ENCODE results near the gene PPM1F. TPM values are rescaled to one million over a fixed set of nuclear protein-coding genes. Genes with fewer than 3 reads are reported as not detected.

The PPM1F gene
- total and polyA plus RNA-seq, 4 donors, result 1.8 to 15.5 (median 8.9) TPM

DNA sequence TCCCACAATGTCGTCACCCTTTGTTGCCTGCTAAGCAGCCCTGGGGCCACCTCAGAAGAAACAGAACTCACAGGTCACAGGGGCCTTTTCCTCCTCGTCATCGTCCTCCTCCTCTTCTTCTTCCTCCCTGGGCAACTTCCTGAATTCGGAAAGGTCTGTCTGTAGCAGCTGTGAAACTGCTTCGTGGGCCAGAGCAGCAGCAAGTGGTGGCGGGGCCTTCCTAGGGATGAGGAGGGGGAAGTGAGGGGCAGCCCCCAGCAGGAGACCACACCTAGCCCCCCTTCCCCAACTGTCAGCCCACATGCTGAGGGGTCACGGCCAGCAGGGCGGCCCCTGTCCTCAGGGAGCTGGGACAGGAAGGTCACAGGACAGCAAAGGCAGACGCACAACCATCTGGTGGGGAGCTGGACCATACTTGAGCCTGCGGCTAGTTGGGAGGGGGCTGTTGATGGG is 13.2 kb downstream of the PPM1F start:
- no peak for TF ChIP-seq EGR1 (IDR thresholded peaks at IDR 0.05; ENCODE audit: low read depth in 2 of 2)
- TF ChIP-seq NR2F2 (IDR thresholded peaks at IDR 0.05), result peak; percentile 63
- WGBS, result 72% methylated on average over 10 of the region's 10 CpGs
- peaks cover 9 to 50% (median 30%) of the 10 kb centered on the region in 4 donors for H3K4me1 ChIP-seq (ENCODE audit: control insufficient read depth in 4 of 4, insufficient read depth in 4 of 4, low read length in 3 of 4)
- no peak for DNase-seq (ENCODE audit: low spot score)
- H3K9me3 ChIP-seq (ENCODE audit: control insufficient read depth in 4 of 4, low read length in 3 of 4), result no peaks in the 10 kb centered on the region
- H3K27ac ChIP-seq (ENCODE audit: low read depth in 1 of 2, low read length in 2 of 2), result peak overlapping the region; percentile 80 to 91
- no peak overlapping the region for H3K4me3 ChIP-seq (ENCODE audit: low read depth in 1 of 3, low read length in 3 of 3)
- H3K27me3 ChIP-seq (ENCODE audit: control insufficient read depth in 4 of 4, insufficient read depth in 4 of 4, low read length in 3 of 4), result no peaks in the 10 kb centered on the region
- H3K9ac ChIP-seq (ENCODE audit: low read depth in 1 of 2, low read length in 2 of 2), result no peak overlapping the region
- peaks cover 0 to 2% (median 0%) of the 10 kb centered on the region in 4 donors for H3K36me3 ChIP-seq (ENCODE audit: control insufficient read depth in 4 of 4, insufficient read depth in 3 of 4, low read depth in 1 of 4, low read length in 3 of 4)

GRCh38 chr22:21938906-21939305 is 13.7 kb downstream of the PPM1F start:
- WGBS, result 44% methylated on average over 11 of the region's 11 CpGs
- peaks cover 9 to 44% (median 27%) of the 10 kb centered on the region in 4 donors for H3K4me1 ChIP-seq (ENCODE audit: control insufficient read depth in 4 of 4, insufficient read depth in 4 of 4, low read length in 3 of 4)
- peak overlapping the region; percentile 80 to 91 for H3K27ac ChIP-seq (ENCODE audit: low read depth in 1 of 2, low read length in 2 of 2)
- no peak overlapping the region for H3K9ac ChIP-seq (ENCODE audit: low read depth in 1 of 2, low read length in 2 of 2)
- TF ChIP-seq NR2F2 (IDR thresholded peaks at IDR 0.05) (no peak), RAD21 (IDR thresholded peaks at IDR 0.05) (no peak), JUND (IDR thresholded peaks at IDR 0.05) (no peak)
- H3K4me3 ChIP-seq (ENCODE audit: low read depth in 1 of 3, low read length in 3 of 3), result no peak overlapping the region
- no peak for DNase-seq (ENCODE audit: low spot score)
- H3K27me3 ChIP-seq (ENCODE audit: control insufficient read depth in 4 of 4, insufficient read depth in 4 of 4, low read length in 3 of 4), result no peaks in the 10 kb centered on the region
- peaks cover 0 to 2% (median 0%) of the 10 kb centered on the region in 4 donors for H3K36me3 ChIP-seq (ENCODE audit: control insufficient read depth in 4 of 4, insufficient read depth in 3 of 4, low read depth in 1 of 4, low read length in 3 of 4)
- H3K9me3 ChIP-seq (ENCODE audit: control insufficient read depth in 4 of 4, low read length in 3 of 4), result no peaks in the 10 kb centered on the region

- H3K4me3 ChIP-seq (ENCODE audit: low read depth in 1 of 3, low read length in 3 of 3), result peak overlapping the region; percentile 53 to 69 (median 68)
- H3K4me1 ChIP-seq (ENCODE audit: control insufficient read depth in 4 of 4, insufficient read depth in 4 of 4, low read length in 3 of 4), result peaks cover 5 to 38% (median 20%) of the 10 kb centered on the region in 4 donors
- H3K27me3 ChIP-seq (ENCODE audit: control insufficient read depth in 4 of 4, insufficient read depth in 4 of 4, low read length in 3 of 4), result no peaks in the 10 kb centered on the region
- H3K27ac ChIP-seq (ENCODE audit: low read depth in 1 of 2, low read length in 2 of 2), result peak overlapping the region; percentile 80 to 91
- peaks cover 0 to 4% (median 1%) of the 10 kb centered on the region in 4 donors for H3K36me3 ChIP-seq (ENCODE audit: control insufficient read depth in 4 of 4, insufficient read depth in 3 of 4, low read depth in 1 of 4, low read length in 3 of 4)
- TF ChIP-seq CTCF (IDR thresholded peaks at IDR 0.05; ENCODE audit: low read depth, low read length, missing input control) (peak; percentile 99), GABPA (IDR thresholded peaks at IDR 0.05 in 1 of 2, conservative IDR thresholded peaks at IDR 0.05 in 1 of 2) (peak in 1 of 2 donors; percentile 67), FOXA1 (IDR thresholded peaks at IDR 0.05) (no peak), TAF1 (conservative IDR thresholded peaks at IDR 0.05) (no peak), NR2F2 (IDR thresholded peaks at IDR 0.05) (peak; percentile 46), JUND (IDR thresholded peaks at IDR 0.05) (no peak), YY1 (IDR thresholded peaks at IDR 0.05) (peak; percentile 98), ZBTB33 (IDR thresholded peaks at IDR 0.05) (no peak), SP1 (IDR thresholded peaks at IDR 0.05) (peak; percentile 50), RXRA (IDR thresholded peaks at IDR 0.05) (peak in 1 of 2 donors; percentile 17), RAD21 (IDR thresholded peaks at IDR 0.05) (peak; percentile 75 to 85), EGR1 (IDR thresholded peaks at IDR 0.05; ENCODE audit: low read depth in 2 of 2) (peak; percentile 87 to 89), FOXA2 (IDR thresholded peaks at IDR 0.05) (no peak), HNF4A (conservative IDR thresholded peaks at IDR 0.05) (peak in 1 of 2 donors; percentile 4), HNF4G (IDR thresholded peaks at IDR 0.05) (no peak)
- TF ChIP-seq, protein P1, sequence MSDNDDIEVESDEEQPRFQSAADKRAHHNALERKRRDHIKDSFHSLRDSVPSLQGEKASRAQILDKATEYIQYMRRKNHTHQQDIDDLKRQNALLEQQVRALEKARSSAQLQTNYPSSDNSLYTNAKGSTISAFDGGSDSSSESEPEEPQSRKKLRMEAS (IDR thresholded peaks at IDR 0.05), result peak; percentile 87
- TF ChIP-seq, protein P2, sequence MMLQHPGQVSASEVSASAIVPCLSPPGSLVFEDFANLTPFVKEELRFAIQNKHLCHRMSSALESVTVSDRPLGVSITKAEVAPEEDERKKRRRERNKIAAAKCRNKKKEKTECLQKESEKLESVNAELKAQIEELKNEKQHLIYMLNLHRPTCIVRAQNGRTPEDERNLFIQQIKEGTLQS (IDR thresholded peaks at IDR 0.05), result no peak
- TF ChIP-seq, protein P3, sequence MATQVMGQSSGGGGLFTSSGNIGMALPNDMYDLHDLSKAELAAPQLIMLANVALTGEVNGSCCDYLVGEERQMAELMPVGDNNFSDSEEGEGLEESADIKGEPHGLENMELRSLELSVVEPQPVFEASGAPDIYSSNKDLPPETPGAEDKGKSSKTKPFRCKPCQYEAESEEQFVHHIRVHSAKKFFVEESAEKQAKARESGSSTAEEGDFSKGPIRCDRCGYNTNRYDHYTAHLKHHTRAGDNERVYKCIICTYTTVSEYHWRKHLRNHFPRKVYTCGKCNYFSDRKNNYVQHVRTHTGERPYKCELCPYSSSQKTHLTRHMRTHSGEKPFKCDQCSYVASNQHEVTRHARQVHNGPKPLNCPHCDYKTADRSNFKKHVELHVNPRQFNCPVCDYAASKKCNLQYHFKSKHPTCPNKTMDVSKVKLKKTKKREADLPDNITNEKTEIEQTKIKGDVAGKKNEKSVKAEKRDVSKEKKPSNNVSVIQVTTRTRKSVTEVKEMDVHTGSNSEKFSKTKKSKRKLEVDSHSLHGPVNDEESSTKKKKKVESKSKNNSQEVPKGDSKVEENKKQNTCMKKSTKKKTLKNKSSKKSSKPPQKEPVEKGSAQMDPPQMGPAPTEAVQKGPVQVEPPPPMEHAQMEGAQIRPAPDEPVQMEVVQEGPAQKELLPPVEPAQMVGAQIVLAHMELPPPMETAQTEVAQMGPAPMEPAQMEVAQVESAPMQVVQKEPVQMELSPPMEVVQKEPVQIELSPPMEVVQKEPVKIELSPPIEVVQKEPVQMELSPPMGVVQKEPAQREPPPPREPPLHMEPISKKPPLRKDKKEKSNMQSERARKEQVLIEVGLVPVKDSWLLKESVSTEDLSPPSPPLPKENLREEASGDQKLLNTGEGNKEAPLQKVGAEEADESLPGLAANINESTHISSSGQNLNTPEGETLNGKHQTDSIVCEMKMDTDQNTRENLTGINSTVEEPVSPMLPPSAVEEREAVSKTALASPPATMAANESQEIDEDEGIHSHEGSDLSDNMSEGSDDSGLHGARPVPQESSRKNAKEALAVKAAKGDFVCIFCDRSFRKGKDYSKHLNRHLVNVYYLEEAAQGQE (IDR thresholded peaks at IDR 0.05), result no peak
- 3% methylated on average over 42 of the region's 42 CpGs for WGBS
- peak; percentile 96 for DNase-seq (ENCODE audit: low spot score)
- no peaks in the 10 kb centered on the region for H3K9me3 ChIP-seq (ENCODE audit: control insufficient read depth in 4 of 4, low read length in 3 of 4)
- peak overlapping the region; percentile 30 to 47 for H3K9ac ChIP-seq (ENCODE audit: low read depth in 1 of 2, low read length in 2 of 2)
Measured at GRCh38 chr22:21938071-21938822, 14.4 kb downstream of the PPM1F start.

Data from liver (tissue), 9 donors.